Ishikawa (cell line): ENCODE measurements around the gene HNRNPM.

ENCODE experiments used
- CEBPB ChIP-seq: IDR thresholded peaks from 2 replicates; pipeline ENCODE4 v1.6.1; 2012
- CREB1 ChIP-seq: IDR thresholded peaks from 2 replicates; pipeline ENCODE4 v1.6.1; 2012; ENCODE audit warnings: low read depth
- EGR1 ChIP-seq: IDR thresholded peaks from 2 replicates; pipeline ENCODE4 v1.6.1; 2012
- EP300 ChIP-seq: IDR thresholded peaks from 2 replicates; pipeline ENCODE4 v1.6.1; 2012; ENCODE audit warnings: borderline replicate concordance
- FOXM1 ChIP-seq: IDR thresholded peaks from 2 replicates; pipeline ENCODE4 v1.6.1; 2012; ENCODE audit warnings: low read depth, borderline replicate concordance
- NFIC ChIP-seq: IDR thresholded peaks from 2 replicates; pipeline ENCODE4 v1.6.1; 2012
- RAD21 ChIP-seq: IDR thresholded peaks from 2 replicates; pipeline ENCODE4 v1.6.1; 2012; ENCODE audit warnings: low read depth
- TAF1 ChIP-seq: IDR thresholded peaks from 2 replicates; pipeline ENCODE4 v1.6.1; 2012; ENCODE audit warnings: low read depth, mild to moderate bottlenecking
- TCF12 ChIP-seq: IDR thresholded peaks from 2 replicates; pipeline ENCODE4 v1.6.1; 2012; ENCODE audit warnings: low read depth
- TEAD4 ChIP-seq: IDR thresholded peaks from 2 replicates; pipeline ENCODE4 v1.6.1; 2012
- YY1 ChIP-seq: IDR thresholded peaks from 2 replicates; pipeline ENCODE4 v1.6.1; 2012; ENCODE audit warnings: low read depth
- ZBTB7A ChIP-seq: IDR thresholded peaks from 2 replicates; pipeline ENCODE4 v1.6.1; 2012; ENCODE audit warnings: low read depth
- TF ChIP-seq, protein P1 (sequence below): IDR thresholded peaks from 2 replicates; pipeline ENCODE4 v1.6.1; 2012
- TF ChIP-seq, protein P2 (sequence below): IDR thresholded peaks from 2 replicates; pipeline ENCODE4 v1.6.1; 2012
- TF ChIP-seq, protein P3 (sequence below): IDR thresholded peaks from 2 replicates; pipeline ENCODE4 v1.6.1; 2012; ENCODE audit warnings: low read depth, mild to moderate bottlenecking

HNRNPM gene

DNA sequence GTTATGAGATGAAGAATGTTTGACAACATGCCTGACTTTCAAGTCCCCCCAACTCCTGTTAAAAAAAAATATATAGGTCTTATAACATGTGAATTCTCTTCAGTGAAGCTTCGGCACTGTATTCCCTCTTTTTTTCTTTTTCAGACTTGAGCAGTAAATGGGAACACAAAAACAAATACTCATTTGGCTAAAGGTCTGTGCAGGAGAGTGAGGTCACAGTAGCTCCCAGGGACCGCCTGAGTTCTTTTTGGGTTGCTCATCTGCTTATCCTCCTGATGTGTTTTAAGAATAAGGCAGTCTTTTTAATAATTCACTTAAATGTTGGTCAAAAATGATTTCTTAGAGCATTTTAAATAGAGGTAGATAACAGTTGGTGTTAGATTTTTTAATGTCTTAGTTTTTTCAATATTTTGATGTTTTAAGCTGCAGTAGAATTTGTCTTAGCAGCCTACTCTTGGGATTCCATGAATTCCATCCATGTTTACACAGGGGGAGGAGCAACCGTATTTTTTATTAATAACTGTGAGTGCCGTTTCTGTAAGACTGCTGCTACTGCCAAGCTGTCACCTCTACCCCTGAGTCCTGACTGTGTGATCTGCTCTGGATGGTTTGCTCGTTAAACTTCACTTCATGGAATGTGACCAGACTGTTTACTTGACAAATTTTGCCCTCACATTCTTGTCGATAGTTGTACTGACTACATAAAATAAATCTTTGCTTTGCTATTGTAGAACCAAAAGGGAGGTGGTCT lies 14.9 kb downstream of the HNRNPM start:
- no peak for TF ChIP-seq NFIC
- no peak for TF ChIP-seq EP300
- TF ChIP-seq, protein P1, sequence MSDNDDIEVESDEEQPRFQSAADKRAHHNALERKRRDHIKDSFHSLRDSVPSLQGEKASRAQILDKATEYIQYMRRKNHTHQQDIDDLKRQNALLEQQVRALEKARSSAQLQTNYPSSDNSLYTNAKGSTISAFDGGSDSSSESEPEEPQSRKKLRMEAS: no peak
- no peak for TF ChIP-seq ZBTB7A
- peak; percentile 36; the same call in 1 of the 2 replicates for TF ChIP-seq TEAD4
- TF ChIP-seq TAF1: no peak

DNA sequence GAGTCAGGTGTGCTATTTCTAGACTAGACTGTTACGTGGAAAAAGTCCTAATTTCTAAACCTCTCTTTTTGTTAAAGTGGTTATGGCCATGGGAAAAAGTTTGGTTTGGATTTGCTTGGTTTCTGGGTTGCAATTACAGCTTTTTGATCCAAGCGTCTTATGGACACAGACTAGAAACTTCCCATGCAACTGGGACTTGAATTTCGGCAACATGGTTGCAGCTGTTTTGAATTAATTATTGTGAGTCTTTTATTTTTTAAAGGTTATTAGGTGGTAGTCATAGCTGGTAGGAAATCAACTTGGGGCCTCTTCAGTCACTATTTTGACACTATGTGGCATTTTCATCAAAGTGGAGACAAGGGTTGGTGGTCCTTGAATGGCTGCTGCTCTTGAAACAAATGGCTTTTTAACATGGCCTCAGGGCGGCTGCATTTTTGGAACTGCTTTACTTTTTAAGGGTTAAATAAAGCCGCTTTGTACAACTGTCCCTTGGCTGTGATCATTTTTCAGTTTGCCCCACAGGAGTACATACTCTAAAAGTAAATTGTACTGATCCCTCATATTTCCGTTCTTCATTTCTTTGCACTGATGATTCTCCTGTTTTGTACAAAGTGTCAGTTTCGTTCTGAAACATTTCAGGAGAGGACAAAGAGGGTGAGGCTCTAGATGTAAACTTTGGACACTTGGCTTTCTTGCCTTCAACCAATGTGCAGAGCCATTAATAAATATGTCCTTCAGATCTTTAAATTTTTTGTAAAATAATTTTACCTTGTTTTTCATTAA lies 15.9 kb downstream of the HNRNPM start:
- TF ChIP-seq NFIC: no peak
- TF ChIP-seq RAD21: no peak
- no peak for TF ChIP-seq YY1
- no peak for TF ChIP-seq TEAD4
- TF ChIP-seq ZBTB7A: no peak
- TF ChIP-seq CEBPB: no peak
- TF ChIP-seq, protein P2, sequence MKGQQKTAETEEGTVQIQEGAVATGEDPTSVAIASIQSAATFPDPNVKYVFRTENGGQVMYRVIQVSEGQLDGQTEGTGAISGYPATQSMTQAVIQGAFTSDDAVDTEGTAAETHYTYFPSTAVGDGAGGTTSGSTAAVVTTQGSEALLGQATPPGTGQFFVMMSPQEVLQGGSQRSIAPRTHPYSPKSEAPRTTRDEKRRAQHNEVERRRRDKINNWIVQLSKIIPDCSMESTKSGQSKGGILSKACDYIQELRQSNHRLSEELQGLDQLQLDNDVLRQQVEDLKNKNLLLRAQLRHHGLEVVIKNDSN: no peak
- no peak for TF ChIP-seq CREB1
- no peak for TF ChIP-seq FOXM1
- TF ChIP-seq EP300: no peak
- no peak for TF ChIP-seq TCF12
- no peak for TF ChIP-seq TAF1

DNA sequence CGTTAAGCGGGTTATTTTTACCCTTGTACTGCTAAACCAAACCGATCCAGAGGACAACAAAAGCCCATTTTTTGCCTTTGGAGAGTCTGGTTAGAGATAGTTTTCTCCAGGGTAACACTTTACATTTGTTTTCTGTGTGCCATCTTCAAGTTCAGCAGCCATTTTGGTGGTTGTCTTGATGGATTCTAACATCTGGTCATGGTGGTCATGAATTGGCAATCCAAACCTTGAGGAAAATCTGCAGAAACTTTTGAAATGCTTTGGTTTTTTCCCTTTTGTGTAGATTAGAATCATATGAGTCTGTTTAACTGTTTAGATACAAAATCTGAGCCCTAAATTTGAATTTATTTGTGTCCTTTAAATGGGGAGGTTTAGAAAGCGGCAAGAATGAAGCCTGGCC lies 16.6 kb downstream of the HNRNPM start:
- no peak for TF ChIP-seq NFIC
- no peak for TF ChIP-seq CEBPB
- TF ChIP-seq TAF1: no peak
- TF ChIP-seq FOXM1: no peak
- no peak for TF ChIP-seq TEAD4
- TF ChIP-seq EP300: no peak
- TF ChIP-seq, protein P2: no peak
- TF ChIP-seq, protein P3, sequence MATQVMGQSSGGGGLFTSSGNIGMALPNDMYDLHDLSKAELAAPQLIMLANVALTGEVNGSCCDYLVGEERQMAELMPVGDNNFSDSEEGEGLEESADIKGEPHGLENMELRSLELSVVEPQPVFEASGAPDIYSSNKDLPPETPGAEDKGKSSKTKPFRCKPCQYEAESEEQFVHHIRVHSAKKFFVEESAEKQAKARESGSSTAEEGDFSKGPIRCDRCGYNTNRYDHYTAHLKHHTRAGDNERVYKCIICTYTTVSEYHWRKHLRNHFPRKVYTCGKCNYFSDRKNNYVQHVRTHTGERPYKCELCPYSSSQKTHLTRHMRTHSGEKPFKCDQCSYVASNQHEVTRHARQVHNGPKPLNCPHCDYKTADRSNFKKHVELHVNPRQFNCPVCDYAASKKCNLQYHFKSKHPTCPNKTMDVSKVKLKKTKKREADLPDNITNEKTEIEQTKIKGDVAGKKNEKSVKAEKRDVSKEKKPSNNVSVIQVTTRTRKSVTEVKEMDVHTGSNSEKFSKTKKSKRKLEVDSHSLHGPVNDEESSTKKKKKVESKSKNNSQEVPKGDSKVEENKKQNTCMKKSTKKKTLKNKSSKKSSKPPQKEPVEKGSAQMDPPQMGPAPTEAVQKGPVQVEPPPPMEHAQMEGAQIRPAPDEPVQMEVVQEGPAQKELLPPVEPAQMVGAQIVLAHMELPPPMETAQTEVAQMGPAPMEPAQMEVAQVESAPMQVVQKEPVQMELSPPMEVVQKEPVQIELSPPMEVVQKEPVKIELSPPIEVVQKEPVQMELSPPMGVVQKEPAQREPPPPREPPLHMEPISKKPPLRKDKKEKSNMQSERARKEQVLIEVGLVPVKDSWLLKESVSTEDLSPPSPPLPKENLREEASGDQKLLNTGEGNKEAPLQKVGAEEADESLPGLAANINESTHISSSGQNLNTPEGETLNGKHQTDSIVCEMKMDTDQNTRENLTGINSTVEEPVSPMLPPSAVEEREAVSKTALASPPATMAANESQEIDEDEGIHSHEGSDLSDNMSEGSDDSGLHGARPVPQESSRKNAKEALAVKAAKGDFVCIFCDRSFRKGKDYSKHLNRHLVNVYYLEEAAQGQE: no peak
- no peak for TF ChIP-seq EGR1
- TF ChIP-seq, protein P1: no peak
- no peak for TF ChIP-seq ZBTB7A
- TF ChIP-seq YY1: no peak
- no peak for TF ChIP-seq TCF12
- no peak for TF ChIP-seq CREB1
- no peak for TF ChIP-seq RAD21

DNA sequence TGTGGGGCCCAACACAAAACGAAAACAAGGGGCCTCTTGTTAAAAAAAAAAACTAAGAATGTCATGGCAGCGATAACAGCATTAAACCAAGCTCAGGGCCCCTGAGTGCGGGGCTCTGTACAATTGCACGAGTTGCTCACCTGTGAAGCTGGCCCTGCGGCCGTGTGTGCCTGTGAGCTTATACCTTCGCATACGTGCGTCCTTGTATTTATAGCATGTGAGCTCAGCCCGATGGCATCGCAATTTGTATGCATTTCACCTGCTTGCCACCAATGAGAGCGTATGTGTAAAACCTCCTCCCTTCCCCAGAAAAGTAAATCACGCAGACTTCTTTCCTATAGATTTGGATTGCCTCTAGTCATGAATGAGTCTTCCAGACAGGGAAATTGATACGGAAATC lies 17.1 kb downstream of the HNRNPM start:
- TF ChIP-seq, protein P1: no peak
- no peak for TF ChIP-seq CREB1
- TF ChIP-seq TAF1: no peak
- TF ChIP-seq, protein P3: no peak
- no peak for TF ChIP-seq EGR1
- no peak for TF ChIP-seq TEAD4
- no peak for TF ChIP-seq RAD21
- TF ChIP-seq, protein P2: no peak
- no peak for TF ChIP-seq ZBTB7A
- TF ChIP-seq FOXM1: no peak
- no peak for TF ChIP-seq CEBPB
- no peak for TF ChIP-seq EP300

DNA sequence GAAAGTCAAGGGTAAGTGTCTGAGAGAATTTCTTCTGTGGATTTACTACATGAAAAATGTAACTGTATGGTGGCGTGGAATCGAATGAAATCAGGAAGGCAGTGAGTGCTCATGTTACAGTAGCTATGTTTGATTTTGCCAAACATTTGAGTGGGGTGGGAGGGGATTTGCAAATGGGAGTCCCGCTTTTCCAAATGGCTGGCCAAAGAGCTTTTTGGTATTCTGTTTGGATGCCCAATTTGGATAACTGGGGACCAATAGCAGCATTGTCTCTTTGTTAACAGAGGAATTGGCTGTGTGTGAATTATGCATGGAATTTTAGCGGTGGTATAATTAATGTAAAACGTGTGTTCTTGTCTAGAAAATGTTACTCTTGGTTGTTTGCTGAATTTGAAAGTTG lies 17.8 kb downstream of the HNRNPM start:
- TF ChIP-seq, protein P3: no peak
- no peak for TF ChIP-seq NFIC
- TF ChIP-seq, protein P2: no peak
- no peak for TF ChIP-seq FOXM1
- no peak for TF ChIP-seq ZBTB7A
- TF ChIP-seq YY1: no peak
